ENCODE results near the gene PNMA8C. TPM values are rescaled to one million over a fixed set of nuclear protein-coding genes. Genes with fewer than 3 reads are reported as not detected.

Gene PNMA8C
- polyA plus RNA-seq, 1 of the 3 experiments (the other 2 are of a cell fraction), result 1.3 TPM

GRCh38 chr19:46393456-46394401 is 35.0 kb downstream of the PNMA8C start:
- H3K79me2 ChIP-seq (ENCODE audit: insufficient read depth), result no peaks in the 10 kb centered on the region
- no peaks in the 10 kb centered on the region for H3K27me3 ChIP-seq (ENCODE audit: insufficient read depth)
- no peak overlapping the region for H3K4me2 ChIP-seq
- no peaks in the 10 kb centered on the region for H4K20me1 ChIP-seq (ENCODE audit: insufficient read depth)
- H3K27ac ChIP-seq (ENCODE audit: low read depth in 2 of 2, low read length in 1 of 2), result no peak overlapping the region
- no peak overlapping the region for H3K4me3 ChIP-seq (ENCODE audit: low read depth in 2 of 2, low read length in 1 of 2)
- peaks cover 12 to 21% of the 10 kb centered on the region in 2 experiments for H3K36me3 ChIP-seq (replicated peaks in 1 of 2; ENCODE audit: control insufficient read depth in 1 of 2, insufficient read depth in 2 of 2, low read length in 1 of 2)
- POLR2A ChIA-PET, result no interaction called here
- no peak overlapping the region for H2AFZ ChIP-seq (ENCODE audit: low read depth)
- WGBS (ENCODE audit: low lambda C conversion rate), result 85% methylated on average over 20 of the region's 21 CpGs
- CTCF ChIA-PET, result interaction anchor here (1.6 to 14.4 kb wide), 8 partner anchors 13 to 143 kb away, joined by 4 to 463 read pairs (median 34); partner anchors contain the start of gene PNMA8A
- no peaks in the 10 kb centered on the region for H3K9me3 ChIP-seq
- peaks cover 3% of the 10 kb centered on the region for H3F3A ChIP-seq (replicated peaks; ENCODE audit: insufficient read depth)
- no peaks in the 10 kb centered on the region for H3K4me1 ChIP-seq (ENCODE audit: control insufficient read depth in 1 of 2, insufficient read depth in 2 of 2, low read depth in 1 of 2, low read length in 1 of 2)
- DNase-seq, result no peak
- TF ChIP-seq PBX3 (IDR thresholded peaks at IDR 0.05), result no peak
- TF ChIP-seq SIN3A (IDR thresholded peaks at IDR 0.05; ENCODE audit: borderline replicate concordance, low read depth, low read length), result no peak
- no peak for TF ChIP-seq TAF1 (IDR thresholded peaks at IDR 0.05; ENCODE audit: borderline replicate concordance, low read depth, low read length)
- TF ChIP-seq MAX (IDR thresholded peaks at IDR 0.05; ENCODE audit: low read depth), result no peak
- no peak for TF ChIP-seq MXI1 (IDR thresholded peaks at IDR 0.05; ENCODE audit: low read depth, low read length)
- no peak for TF ChIP-seq USF1 (IDR thresholded peaks at IDR 0.05; ENCODE audit: borderline replicate concordance, low read depth)
- no peak overlapping the region for H3K9ac ChIP-seq
- H3K9me2 ChIP-seq, result no peaks in the 10 kb centered on the region

GRCh38 chr19:46392837-46393236 is 35.9 kb downstream of the PNMA8C start:
- H2AFZ ChIP-seq (ENCODE audit: low read depth), result no peak overlapping the region
- no peaks in the 10 kb centered on the region for H3K9me2 ChIP-seq
- no peaks in the 10 kb centered on the region for H3K79me2 ChIP-seq (ENCODE audit: insufficient read depth)
- H3K9ac ChIP-seq, result no peak overlapping the region
- ChIA-PET POLR2A (interaction anchor here (1.2 kb wide), 1 partner anchor 10 kb away, joined by 3 read pairs; no protein-coding TSS in a partner anchor), CTCF (interaction anchor here (2.6 to 14.4 kb wide), 3 partner anchors 88 to 121 kb away, joined by 9 to 463 read pairs (median 134); partner anchors contain the start of gene PNMA8A)
- no peak for DNase-seq
- 79% methylated on average over 4 of the region's 4 CpGs for WGBS (ENCODE audit: low lambda C conversion rate)
- TF ChIP-seq RCOR1 (IDR thresholded peaks at IDR 0.05; ENCODE audit: low read length) (no peak), GATA2 (CRISPR knock-in tag; IDR thresholded peaks at IDR 0.05) (no peak), ELF1 (IDR thresholded peaks at IDR 0.05) (no peak), PBX3 (IDR thresholded peaks at IDR 0.05) (no peak), CHD2 (IDR thresholded peaks at IDR 0.05; ENCODE audit: low read length, partially characterized antibody) (no peak), EP300 (IDR thresholded peaks at IDR 0.05; ENCODE audit: borderline replicate concordance in 1 of 2, low read depth in 1 of 2, low read length in 1 of 2) (no peak)
- H3K4me3 ChIP-seq (ENCODE audit: low read depth in 2 of 2, low read length in 1 of 2), result no peak overlapping the region
- no peaks in the 10 kb centered on the region for H3K4me1 ChIP-seq (ENCODE audit: control insufficient read depth in 1 of 2, insufficient read depth in 2 of 2, low read depth in 1 of 2, low read length in 1 of 2)
- H4K20me1 ChIP-seq (ENCODE audit: insufficient read depth), result no peaks in the 10 kb centered on the region
- H3K27me3 ChIP-seq (ENCODE audit: insufficient read depth), result no peaks in the 10 kb centered on the region
- H3F3A ChIP-seq (replicated peaks; ENCODE audit: insufficient read depth), result peaks cover 3% of the 10 kb centered on the region
- no peak overlapping the region for H3K27ac ChIP-seq (ENCODE audit: low read depth in 2 of 2, low read length in 1 of 2)
- H3K36me3 ChIP-seq (replicated peaks in 1 of 2; ENCODE audit: control insufficient read depth in 1 of 2, insufficient read depth in 2 of 2, low read length in 1 of 2), result peaks cover 19 to 30% of the 10 kb centered on the region in 2 experiments
- no peaks in the 10 kb centered on the region for H3K9me3 ChIP-seq
- H3K4me2 ChIP-seq, result no peak overlapping the region

All from SK-N-SH (cell line).